Stimulated activated CD4-positive, alpha-beta T cell treated with anti-CD3 and anti-CD28 coated beads, Interleukin-2, amount 100 ng/mL, for 48 hours (primary cell): ENCODE measurements around the gene HOXB9.

ENCODE experiments used
- DNase-seq, 2 donors: peaks; one replicate each; pipeline ENCODE4 v3.0.0-alpha.2; 2020

The HOXB9 gene

DNA sequence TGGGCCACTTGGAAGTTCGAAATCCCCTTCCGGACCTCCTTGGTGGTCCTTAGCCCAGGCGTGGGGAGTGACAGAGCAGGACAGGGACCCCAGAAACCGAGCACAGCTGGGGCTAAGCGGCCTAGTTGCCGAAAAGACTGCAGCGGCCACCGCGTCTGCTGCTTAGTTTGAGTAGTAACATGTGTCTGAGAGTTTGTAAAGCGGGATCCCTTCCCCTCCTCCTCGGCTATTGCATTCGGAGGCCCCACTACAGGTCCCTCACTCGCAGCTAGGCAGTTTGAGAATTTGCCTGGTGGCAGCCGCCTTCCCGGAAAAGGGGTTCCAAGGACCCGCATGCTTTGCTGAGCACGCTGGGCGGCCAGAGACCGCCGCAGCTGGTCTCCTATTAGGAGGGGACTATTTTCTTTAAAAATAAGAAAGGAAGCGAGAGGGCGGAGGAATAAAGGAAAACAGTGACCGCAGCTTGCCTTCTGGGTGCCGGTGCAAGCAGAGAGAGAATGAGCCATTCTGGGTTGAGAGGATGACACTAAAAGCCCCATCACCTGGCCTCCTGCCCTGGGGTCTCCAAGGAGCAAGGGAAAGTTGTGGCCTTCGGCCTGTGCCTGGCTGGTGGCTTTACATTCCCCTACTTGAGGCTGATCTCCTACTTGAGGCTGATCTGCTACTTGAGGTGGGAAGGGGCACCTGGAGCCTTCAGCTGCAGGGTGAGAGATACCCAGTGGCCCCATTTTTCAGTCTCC, 31.4 kb downstream of the HOXB9 start:
- DNase-seq: no peak

DNA sequence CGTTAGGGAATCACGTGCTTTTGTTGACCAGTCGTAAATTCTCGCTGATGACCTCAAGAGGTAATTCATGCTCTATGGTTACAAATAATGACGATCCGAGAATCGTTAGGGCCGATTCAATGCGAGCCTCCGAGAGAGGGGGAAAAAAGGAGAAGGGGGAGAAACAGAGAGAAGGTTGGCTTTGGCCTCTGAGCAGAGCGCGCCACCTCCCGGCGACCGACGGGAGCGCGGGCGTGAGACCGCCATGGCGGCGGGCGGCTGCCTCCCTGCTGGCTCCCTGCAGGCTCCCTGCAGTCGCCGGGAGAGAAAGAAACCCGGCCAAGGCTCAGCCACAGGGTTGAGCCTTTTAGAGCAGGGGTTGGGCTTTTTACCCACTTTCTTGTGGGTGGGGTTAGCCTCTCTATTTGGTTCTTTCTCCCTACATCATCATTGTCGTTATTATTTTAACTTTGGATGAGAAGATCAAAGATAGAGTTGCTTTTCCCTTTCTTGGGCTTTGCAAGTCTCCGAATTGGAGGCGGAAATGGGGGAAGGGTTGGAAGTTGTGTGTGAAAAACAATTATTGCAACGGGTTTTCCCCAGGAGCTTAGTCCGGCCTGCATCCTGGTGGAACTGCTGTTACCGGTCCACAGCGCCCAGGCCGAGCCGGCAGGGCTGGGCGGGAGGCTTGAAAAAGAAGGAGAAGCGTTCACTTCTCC, 32.2 kb downstream of the HOXB9 start:
- peak; percentile 86 to 89 for DNase-seq

DNA sequence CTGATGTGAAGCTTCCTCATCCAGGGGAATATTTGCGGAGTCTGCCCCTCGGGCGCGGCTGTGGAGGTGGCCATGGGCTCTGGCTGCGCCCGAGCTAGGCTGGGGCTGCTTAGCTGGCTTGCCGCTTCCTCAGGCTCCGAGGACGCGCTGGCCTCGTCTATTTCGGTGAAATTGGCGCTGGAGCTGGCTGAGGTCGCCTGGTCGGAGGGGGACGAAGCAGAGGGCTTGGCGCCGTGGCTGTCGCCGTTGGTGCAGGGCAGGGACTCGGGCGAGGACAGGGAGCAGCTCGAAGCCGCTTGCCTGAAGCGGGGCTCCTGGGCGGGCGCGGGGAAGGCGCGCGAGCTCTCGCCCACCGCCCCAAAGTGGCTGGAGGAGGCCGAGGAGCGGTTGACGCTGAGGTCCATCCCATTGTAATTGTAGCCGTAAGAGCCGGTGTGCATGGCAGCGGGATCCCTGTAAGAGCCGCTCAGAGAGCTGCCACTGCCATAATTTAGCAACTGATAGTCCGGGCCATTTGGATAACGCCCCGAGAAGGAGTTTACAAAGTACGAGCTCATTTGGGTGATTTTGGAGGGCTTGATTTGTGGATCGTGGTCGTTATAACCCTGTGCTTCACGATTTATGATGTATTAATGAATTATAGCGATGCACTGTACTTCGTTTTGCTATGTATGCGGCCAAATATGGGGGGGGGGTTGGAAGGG, 32.9 kb downstream of the HOXB9 start, which contains the start of gene HOXB5:
TSS of gene HOXB5 (minus strand) at position 654 of the 704 bp plus-strand sequence. CDS start at position 557, 97 bp downstream.
- DNase-seq: no peak

DNA sequence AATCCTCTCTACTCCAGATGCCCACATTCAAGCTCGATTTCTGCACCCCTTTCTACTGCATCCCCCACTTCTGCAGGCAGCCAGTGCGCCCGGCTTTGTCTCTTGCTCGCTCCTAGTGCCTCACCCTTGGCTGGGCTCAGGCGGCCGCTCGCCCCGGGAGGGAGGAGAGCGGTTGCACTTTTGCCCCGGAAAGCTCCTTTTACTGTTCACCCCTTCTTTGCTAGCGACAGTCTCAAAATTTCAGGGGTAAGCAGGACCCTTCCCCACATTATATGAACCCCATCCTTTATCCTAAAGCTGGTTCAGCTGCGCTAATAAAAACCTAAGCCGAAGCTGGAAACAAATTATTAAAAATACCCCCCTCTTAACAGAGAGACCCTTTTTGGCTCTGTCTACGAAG, 33.6 kb downstream of the HOXB9 start:
- DNase-seq: no peak

DNA sequence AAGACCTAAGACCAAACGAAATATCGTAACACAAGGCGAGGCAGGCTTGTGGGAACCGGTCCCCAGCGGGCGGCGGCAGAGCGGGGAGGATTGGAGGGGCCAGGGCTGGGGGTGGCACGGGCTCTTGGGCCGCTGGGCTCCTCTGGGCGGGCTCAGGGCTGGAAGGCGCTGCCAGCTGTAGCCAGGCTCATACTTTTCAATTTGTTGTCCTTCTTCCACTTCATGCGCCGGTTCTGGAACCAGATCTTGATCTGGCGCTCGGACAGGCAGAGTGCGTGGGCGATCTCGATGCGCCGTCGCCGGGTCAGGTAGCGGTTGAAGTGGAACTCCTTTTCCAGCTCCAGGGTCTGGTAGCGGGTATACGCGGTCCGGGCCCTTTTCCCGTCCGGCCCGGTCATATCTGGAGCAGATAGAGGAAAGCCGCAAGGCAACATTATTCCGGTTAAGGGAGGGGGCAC, 34.1 kb downstream of the HOXB9 start:
- no peak for DNase-seq

DNA sequence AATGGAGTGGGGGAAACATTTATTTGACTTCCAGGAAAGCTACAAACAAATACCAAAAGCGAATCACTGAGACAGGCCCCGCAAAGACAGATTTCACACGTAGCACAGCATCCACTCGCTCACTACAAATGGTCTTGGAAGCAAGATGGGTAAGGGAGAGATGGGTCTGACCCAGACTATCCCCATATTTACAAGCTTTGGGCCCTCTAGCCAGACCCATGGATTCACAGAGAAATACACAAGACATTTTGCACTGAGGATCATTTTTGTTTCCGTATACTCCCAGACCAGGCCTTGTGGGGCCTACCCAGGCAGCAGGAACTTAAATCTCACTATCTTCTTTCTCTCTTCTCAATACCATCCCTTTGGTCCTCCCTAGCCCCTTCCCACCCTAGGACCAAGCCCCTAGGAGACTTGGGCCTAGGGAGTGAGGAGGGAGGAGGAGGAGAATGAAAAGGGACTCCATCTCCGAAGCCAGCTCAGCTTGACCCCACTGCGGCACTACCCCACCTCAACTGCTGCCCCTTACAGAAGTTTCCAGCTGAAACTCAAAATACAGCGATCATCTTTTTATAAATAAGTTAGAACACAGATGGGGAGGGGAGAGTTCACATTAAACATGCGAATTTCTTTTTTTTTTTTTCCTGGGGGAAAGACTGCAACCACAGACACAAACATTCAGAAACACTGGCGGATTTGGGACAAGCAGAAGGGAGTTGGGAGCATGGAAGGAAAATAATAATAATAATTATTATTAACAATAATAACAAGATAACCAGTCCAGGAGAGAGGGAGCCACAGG, 34.7 kb downstream of the HOXB9 start:
- DNase-seq: no peak

DNA sequence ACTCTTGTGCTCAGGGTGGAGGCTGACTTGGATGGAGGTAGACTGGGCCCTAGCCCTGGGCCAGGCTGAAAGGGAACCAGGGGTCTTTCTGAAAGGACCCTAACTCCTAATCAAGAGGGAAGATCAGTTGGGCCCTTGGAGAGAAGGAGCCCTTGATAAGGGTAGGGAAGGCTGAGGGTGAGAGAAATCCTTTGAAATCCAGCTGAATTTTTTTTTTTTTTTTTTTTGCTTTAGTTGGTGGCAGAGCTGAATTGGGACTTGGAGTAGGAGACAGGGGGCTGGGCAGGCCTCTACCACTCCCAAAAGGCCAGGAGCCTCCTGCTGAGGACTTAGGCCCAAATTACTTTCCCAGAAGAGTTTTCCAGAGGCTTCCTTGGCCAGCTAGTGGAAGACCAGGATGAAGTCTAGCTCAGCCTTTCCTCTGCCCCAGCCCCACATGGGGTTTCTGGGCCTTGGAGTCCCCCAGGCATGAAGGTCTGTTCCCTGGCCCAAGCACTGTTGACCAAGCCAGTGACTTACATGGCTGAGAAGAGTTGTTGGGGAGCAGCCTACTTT, 35.5 kb downstream of the HOXB9 start:
- no peak for DNase-seq

DNA sequence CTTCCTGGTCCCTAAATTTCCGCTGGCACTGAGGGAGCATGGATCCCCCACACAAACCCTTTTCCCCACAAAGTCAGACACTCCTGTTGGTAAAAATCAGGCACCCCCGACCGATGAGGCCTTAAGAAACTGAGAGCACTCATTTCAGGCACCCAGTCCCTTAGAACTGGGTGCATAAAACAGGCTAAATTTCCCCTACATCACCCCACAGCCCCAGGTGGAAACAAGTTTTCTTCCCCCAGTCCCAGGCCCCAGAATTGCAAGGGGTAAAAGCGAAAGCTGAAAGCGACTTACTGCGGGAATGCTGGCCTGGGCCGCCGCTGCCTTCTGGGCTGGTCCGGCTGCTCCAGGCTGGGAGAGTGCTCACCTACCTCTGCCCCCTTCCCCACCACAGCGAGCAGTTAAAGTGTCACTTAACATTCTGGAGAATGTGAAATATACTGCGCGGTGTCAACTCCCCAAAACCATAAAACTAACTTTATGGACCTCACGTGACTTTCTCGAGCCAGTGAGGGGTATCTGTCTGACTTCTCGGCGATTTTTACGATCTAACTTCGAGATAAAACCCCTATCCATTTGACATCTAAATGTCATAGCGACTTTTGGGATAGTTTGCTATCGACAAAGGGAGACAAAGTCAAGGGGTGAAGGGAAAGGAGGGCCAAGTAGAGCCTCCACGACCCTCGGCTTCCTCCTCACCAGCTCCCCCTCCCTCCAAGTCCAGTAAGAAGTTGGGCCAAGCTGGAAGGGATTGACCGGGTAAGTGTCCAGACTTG, 36.1 kb downstream of the HOXB9 start, which contains the start of gene HOXB3:
TSS of gene HOXB3 (minus strand) at position 411 of the 776 bp plus-strand sequence. CDS start 37,767 bp downstream, outside the sequence.
- DNase-seq: no peak

DNA sequence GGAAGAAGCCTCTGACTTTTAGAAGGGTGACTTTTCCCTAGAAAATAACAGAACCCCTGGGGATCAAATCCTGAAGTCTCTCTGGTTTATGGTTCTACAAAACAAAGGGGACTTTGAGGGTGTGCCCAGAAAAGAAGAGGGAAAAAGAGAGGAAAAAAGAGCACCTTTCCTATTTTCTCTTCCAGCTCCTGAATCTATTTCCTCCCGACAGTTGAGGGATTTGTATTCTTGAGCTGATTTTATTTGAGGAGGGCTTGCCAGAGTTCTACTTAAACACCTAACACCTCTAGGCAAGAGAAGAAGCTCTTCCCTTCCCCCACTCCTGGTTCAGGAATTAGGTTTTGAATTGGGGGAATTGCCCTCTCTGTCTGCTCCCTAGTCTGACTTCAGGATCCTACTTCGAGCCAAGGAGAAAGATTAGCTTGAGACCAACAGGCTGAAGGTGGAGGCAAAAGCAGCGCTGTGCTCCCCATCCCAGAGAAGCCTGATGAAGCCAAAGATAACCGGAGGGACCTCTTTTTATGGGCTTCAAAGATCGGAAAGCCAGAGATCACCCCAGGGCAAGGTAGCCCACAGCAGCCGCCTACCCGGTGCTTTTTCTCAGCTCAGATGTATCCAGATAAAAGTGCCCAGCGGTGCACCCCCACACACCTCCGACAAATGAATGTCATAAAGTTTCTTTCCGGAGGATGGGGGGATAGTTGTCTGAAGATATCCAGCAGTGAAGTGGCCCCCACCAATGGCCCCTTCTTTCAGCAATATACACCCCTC, 36.9 kb downstream of the HOXB9 start:
- DNase-seq: no peak

DNA sequence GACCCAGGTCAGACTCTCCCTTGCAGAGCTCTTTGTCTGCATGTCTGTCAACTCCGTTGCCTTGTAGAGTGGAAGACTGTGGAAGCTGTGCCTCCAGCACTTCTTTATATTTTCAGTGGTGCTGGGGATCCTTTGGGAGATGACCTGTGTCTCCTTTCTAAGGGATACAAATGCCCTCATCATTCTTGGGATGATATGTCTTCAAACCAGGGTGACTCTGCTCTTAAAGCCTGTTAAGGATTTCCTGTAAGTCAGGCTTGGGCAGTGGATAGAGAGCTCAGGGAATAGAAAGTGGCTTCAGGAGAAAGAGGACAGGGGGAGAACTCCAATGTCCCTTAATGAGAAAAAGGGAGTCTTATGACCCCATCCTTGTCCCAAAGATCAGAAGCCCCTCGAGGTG, 37.6 kb downstream of the HOXB9 start:
- no peak for DNase-seq

DNA sequence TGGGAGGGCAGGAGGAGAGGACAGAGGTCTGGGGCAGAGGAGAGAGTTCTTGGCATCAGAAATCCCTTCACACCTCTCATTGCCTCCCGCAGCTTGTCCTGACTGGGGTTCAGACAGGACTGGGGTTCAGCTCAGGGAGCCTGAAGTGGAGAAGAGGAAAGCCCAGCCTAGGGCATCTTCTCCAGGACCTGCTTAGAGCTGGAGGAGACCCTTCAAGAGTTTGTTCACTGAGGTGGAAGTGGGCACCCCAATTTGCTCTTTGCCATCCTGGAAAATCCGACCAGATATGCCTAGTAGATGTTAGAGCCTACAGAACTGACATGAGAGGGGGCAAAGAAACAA, 38.1 kb downstream of the HOXB9 start:
- no peak for DNase-seq

DNA sequence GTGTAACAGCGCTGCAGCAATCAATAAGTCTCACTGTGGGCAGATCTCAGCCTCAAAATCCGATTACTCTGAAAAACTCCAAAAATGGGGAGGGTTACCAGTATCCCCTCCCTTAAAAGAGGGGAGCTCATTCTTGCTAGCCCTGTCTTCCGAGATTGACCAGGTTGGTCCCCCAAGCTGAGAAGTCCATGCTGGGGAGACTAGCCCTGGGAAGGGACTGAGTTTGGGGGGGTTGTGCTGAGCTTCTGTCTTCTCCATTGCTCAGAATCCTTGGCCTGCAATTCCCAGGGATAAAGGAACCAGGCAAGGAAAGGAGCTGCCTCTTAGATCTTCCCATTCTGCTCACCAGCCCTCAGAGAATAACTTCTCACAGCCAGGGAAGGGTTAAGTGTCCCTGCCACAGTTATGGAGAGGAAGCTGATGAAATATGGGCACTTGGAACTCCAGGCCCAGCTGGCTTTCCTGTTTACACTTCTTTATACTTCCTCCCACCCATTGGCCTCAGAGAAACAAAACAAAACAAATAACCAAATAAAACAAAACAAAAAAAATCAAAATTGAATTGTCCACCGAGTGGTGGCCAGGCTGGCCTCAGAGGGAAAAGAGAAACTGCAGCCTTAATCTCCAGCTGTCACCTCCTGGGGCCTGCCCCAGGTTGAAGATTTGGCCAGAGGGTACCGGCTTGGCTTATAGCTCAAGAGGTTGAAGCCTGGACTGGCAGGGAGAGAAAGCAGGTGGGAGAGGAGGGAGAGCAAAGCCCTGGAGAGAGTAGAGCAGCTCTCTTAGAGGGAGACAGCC, 38.7 kb downstream of the HOXB9 start:
- no peak for DNase-seq

DNA sequence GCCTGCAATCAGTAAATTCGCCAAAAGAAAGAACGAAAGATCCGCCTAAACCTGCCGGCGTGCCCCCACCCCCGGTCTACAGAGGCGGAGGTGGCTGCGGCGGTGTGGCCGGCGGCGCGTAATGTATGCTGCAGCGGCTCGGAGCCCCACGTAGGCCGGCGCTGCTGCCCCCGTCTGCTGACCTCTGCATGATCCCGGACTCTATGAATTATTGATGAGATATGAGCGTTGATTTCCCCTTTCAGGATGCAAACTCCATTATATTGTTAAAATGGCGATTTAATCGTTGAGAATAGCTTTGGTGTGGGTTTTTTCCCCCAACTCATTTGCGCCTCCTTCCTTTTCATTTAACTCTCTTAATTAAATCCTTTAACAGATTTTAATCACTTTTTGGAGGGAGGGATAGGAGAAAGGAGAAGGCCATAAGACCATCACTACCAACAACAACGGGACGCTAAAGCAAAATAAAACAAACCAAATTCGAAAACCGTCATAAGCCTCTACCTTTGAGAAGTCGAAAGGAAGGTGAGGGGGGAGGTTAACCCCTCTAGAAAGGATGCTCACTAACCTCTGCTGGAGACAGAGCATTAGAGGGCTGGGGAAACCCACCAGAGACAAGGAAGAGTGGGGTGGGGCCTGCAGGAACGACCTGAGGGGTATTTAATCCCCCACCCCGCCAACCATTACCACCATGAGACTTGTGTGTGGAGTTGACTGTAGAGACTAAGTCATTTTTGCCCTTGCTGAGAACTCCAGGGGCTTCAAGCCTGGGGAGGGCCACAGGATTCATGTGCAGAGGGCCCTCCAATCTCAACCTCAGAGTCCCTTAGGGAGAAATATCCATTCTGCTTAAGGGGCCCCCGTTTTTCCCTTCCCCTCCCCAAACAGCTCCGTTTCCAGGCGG, 39.6 kb downstream of the HOXB9 start:
- DNase-seq: no peak

DNA sequence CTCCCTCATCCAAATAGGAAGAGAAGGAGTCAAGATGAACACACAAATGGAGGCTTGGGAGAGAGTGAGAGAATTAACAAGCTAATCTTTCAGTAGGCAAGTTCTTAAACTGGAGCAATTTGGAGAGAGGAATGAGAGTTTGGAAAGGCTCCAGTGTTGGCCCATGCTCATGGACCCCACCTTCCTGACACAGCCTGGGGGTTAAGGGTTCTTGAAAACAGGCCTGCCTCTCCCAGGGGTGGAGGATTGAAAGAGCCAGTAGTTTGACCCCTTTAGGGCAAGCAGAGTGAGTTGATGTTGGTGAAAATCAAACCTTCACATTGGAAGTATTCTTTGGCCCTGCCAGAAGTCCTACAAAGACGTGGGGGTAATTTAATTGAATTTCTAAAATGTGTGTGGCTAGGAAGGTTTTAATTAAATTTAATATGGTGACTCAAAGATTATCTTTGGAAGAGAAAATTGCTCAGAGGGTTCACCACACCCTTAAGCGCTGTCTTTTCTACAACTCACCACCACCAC, 41.9 kb downstream of the HOXB9 start:
- DNase-seq: no peak

DNA sequence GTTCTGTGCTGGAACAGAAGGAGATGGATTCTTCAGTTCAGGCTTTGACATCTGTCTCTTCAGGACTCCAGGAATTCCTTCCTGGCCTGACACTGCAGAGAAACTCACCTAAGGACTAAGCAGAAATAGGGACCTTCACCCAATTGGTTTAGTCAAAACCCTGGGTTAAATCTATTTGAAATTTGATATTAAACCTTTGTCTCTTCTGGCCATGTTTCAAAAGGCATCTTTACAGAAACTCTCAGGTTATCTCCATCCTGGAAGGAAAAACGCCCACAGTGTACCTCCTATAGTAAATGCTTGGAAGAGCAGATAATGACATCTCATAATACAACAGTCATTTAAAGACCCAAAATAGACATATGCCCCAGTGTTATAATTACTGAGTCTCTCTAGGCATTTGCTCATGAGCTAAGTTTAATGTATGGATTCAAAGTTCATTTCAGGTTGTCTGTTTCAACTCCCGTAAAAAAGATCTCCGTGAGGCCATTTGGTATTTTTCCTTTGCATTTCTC, 42.4 kb downstream of the HOXB9 start:
- DNase-seq: no peak

DNA sequence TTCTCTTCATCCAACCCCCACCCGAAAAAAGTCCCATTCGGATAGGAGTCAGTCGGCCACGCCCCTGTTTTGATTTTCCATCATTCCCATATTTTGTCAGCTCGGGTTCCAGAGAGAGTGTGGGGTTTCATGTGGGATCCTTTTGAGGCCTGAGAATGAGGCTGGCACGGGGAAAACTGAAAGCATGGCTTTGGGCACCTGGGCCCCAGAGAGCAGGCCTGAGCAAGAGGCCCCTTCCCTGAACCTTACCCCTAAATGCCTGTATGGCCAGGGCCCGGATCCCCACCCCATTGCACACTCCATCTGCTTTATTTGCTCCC, 43.4 kb downstream of the HOXB9 start:
- DNase-seq: no peak

DNA sequence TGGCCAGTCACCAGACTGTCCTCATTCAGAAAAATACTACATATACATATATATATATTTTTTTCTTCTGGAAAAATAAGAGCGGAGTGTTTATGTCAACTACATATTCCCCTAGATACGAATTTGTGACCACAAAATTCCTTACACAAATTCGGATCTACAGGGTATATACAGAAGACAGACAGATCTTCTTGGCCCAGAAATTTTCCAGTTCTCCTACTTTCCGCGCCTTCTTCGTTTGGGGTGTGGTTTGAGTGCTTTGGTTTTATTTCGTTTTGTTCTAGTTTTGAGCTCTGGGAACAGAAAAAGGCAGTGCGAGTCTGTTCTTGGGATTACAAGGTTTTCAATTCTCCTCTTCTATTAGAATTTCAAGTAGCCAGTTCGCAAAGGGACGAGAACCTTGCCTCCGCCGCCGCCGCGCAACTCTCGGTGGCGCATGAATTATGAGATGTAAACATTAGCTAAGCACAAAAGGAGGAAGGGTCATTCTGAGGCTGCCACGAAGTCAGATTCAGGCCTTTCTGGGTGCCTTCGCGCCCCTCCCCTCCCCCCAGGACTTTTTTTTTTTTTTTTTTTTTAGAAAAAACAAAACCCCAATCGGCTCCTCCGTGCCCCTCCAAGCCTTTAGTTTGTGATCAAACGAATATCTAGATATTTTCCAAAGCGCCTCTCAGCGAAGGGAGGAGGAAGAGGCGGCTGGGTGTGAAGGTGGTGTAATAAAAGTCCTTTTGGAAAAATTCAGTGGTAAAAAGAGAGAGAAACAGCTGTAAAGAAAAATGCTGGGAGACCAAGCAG, 46.2 kb downstream of the HOXB9 start:
- DNase-seq: no peak

DNA sequence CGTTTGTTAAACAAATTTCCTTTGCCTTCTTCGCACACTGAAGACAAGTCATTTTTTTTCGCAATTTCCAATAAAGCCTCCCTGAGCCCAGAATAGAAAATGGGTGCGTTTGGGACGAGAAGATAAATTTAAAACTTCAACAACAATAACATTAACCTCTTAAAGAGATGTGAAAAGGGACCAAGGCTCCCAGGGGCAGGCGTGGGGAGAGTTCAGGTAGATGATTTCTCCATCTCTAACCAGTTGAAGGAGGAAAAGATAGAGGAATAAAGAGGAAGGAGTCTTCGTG, 46.7 kb downstream of the HOXB9 start:
- DNase-seq: no peak
